Gastroesophageal sphincter (tissue), 4 donors: ENCODE measurements around the gene MAGEA8. TPM values are rescaled to one million over a fixed set of nuclear protein-coding genes. Genes with fewer than 3 reads are reported as not detected.

Source experiments
- ATAC-seq: fragments of 150-250 bp; one replicate; pipeline ENCODE4 v1.9.1; 2016; ENCODE audit warnings: mild to moderate bottlenecking, moderate library complexity
- H3K27ac ChIP-seq, 4 donors: fragments of 200-600 bp; sonication (generic) in 3 of 4; 1 replicate in 3 of 4; 2 replicates in 1 of 4; pipeline ENCODE4 v1.5.1; 2016 to 2019
- H3K27me3 ChIP-seq: fragments of 200-600 bp; sonication (generic); one replicate; pipeline ENCODE4 v1.5.1; 2019
- H3K36me3 ChIP-seq, 2 donors: fragments of 200-600 bp; sonication (generic); one replicate each; pipeline ENCODE4 v1.5.1; 2019; ENCODE audit warnings: control low read depth in 1 of 2
- H3K4me1 ChIP-seq, 3 donors: fragments of 200-600 bp; sonication (generic); 1 replicate in 2 of 3; 2 replicates in 1 of 3; pipeline ENCODE4 v1.5.1; 2016 to 2019; ENCODE audit warnings: control low read depth in 2 of 3
- H3K4me3 ChIP-seq, 2 donors: fragments of 200-600 bp; sonication (generic); one replicate each; pipeline ENCODE4 v1.5.1; 2019; ENCODE audit warnings: mild to moderate bottlenecking in 1 of 2, moderate library complexity in 1 of 2
- H3K9me3 ChIP-seq, 3 donors: fragments of 200-600 bp; sonication (generic); one replicate each; pipeline ENCODE4 v1.5.1; 2017 to 2019; ENCODE audit warnings: control low read depth in 2 of 3
- EP300 ChIP-seq: sonication (generic); formaldehyde crosslinking; IDR thresholded peaks from one replicate; pipeline ENCODE4 v1.6.1; 2017; ENCODE audit warnings: antibody characterized with exemption, mild to moderate bottlenecking
- POLR2A ChIP-seq, 2 donors: fragments of 450-650 bp; IDR thresholded peaks; one replicate each; pipeline ENCODE4 v1.6.1; 2017; ENCODE audit warnings: antibody characterized with exemption in 2 of 2, mild to moderate bottlenecking in 2 of 2, moderate library complexity in 1 of 2
- POLR2AphosphoS5 ChIP-seq: sonication (generic); formaldehyde crosslinking; IDR thresholded peaks from one replicate; pipeline ENCODE4 v1.6.1; 2017; ENCODE audit warnings: antibody characterized with exemption
- WGBS, 2 donors: methylation state at CpG; one replicate each; pipeline ENCODE4 v1.1.5; 2018; ENCODE audit warnings: low coverage in 1 of 2; 5-methylcytosine and 5-hydroxymethylcytosine counted together
- total RNA-seq, 4 donors: library from RNA; depleted of rRNA; stranded (reverse); fragments of >200 nt; gene quantifications; one replicate each; pipeline ENCODE4 v1.1.0, GENCODE V29; 2016
- TF ChIP-seq, protein P1 (sequence below), 4 experiments: fragments of 200-600 bp in 2 of 4; fragments of 450-650 bp in 2 of 4; sonication (generic) in 1 of 4; IDR thresholded peaks; one replicate each; pipeline ENCODE4 v1.5.1; 2017 to 2019; ENCODE audit warnings: antibody characterized with exemption in 4 of 4, mild to moderate bottlenecking in 2 of 4, moderate library complexity in 2 of 4

Gene MAGEA8
- total RNA-seq, 4 donors from 2014 or later, result not detected

DNA sequence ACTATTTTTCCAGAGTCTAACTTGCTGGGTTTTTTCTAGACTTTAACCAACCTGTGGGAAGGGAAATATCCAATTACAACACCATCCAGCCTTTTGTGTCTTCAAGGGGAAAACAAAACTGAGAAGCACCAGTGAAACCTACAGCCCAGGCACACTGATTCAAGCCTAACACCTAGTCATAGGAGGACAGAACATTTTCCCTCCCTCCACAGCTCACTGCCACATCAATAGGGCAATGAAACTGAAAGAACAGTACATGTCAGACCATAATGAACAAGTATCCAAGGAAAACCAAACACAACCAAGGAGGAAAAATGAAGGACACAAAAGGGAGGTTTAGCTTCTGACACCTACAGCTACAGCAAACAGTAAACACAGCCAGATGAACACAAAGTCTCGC lies 17.6 kb downstream of the MAGEA8 start:
- Histone ChIP-seq H3K4me3 (no peak overlapping the region), H3K36me3 (no peaks in the 10 kb centered on the region), H3K27me3 (no peaks in the 10 kb centered on the region), H3K27ac (no peak overlapping the region), H3K4me1 (no peaks in the 10 kb centered on the region), H3K9me3 (no peaks in the 10 kb centered on the region)
- WGBS, 2 donors, result 17 to 86% methylated on average over 1 of the region's 1 CpG
- ATAC-seq, result no peak
- no peak for TF ChIP-seq POLR2AphosphoS5
- no peak for TF ChIP-seq EP300
- TF ChIP-seq POLR2A (IDR thresholded peaks at IDR 0.05), result no peak
- TF ChIP-seq, protein P1, sequence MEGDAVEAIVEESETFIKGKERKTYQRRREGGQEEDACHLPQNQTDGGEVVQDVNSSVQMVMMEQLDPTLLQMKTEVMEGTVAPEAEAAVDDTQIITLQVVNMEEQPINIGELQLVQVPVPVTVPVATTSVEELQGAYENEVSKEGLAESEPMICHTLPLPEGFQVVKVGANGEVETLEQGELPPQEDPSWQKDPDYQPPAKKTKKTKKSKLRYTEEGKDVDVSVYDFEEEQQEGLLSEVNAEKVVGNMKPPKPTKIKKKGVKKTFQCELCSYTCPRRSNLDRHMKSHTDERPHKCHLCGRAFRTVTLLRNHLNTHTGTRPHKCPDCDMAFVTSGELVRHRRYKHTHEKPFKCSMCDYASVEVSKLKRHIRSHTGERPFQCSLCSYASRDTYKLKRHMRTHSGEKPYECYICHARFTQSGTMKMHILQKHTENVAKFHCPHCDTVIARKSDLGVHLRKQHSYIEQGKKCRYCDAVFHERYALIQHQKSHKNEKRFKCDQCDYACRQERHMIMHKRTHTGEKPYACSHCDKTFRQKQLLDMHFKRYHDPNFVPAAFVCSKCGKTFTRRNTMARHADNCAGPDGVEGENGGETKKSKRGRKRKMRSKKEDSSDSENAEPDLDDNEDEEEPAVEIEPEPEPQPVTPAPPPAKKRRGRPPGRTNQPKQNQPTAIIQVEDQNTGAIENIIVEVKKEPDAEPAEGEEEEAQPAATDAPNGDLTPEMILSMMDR (IDR thresholded peaks at IDR 0.05), result no peak

DNA sequence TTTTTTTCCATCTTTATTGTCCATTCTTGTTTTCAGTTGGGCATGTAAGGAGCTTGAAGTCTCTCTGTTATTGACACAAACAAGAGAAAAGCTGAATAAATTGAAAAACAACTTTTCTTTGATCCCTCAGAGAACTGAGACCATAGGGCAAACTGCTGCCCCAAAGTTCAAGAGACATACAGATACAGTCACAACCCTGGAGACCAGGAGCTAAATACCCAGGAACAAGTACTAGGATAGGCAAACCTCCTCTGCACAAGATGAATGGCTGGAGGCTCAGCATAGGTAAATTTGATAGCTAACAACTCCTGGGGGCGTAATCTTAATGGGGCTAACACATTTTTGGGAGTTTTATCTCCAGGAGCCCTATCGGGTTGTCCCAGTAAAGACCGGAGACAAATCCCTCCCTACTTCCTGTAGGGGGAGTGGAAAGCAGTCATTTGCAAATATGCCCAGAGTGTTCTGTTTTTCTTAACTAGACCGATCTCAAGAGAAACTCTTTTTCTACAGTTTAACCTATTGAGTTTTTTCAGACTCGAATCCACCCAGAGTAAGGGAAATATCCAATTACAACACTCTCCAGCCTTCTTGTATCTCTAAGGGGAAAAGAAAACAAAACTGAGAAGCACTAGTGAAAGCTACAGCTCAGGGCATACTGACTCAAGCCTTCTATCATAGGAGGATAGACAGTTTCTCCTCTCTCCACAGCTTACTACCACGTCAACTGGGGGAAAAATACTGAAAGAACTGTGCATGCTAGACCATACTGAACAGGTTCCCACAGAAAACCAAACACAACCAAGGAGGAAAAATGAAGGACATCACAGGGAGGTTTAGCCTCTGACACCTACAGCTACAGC lies 23.1 kb downstream of the MAGEA8 start:
- TF ChIP-seq POLR2A (IDR thresholded peaks at IDR 0.05), result no peak
- no peak for TF ChIP-seq POLR2AphosphoS5
- TF ChIP-seq, protein P1 (IDR thresholded peaks at IDR 0.05), result no peak
- TF ChIP-seq EP300, result no peak
- H3K27ac ChIP-seq, result no peak overlapping the region
- no peaks in the 10 kb centered on the region for H3K36me3 ChIP-seq
- ATAC-seq, result no peak
- WGBS, 2 donors, result 37 to 54% methylated on average over 5 to 6 of the region's 6 CpGs
- H3K27me3 ChIP-seq, result no peaks in the 10 kb centered on the region
- H3K4me1 ChIP-seq, result no peaks in the 10 kb centered on the region
- H3K4me3 ChIP-seq, result no peak overlapping the region
- no peaks in the 10 kb centered on the region for H3K9me3 ChIP-seq

- no peaks in the 10 kb centered on the region for H3K4me1 ChIP-seq
- no peak for ATAC-seq
- TF ChIP-seq POLR2AphosphoS5 (no peak), POLR2A (IDR thresholded peaks at IDR 0.05) (no peak), EP300 (no peak)
- TF ChIP-seq, protein P1 (IDR thresholded peaks at IDR 0.05), result no peak
- no peak overlapping the region for H3K27ac ChIP-seq
- WGBS, 2 donors, result 79 to 94% methylated on average over 2 to 3 of the region's 3 CpGs
- H3K9me3 ChIP-seq, result no peaks in the 10 kb centered on the region
- no peaks in the 10 kb centered on the region for H3K27me3 ChIP-seq
- H3K4me3 ChIP-seq, result no peak overlapping the region
- H3K36me3 ChIP-seq, result no peaks in the 10 kb centered on the region
Measured at GRCh38 chrX:149908308-149908707, 27.3 kb downstream of the MAGEA8 start.

DNA sequence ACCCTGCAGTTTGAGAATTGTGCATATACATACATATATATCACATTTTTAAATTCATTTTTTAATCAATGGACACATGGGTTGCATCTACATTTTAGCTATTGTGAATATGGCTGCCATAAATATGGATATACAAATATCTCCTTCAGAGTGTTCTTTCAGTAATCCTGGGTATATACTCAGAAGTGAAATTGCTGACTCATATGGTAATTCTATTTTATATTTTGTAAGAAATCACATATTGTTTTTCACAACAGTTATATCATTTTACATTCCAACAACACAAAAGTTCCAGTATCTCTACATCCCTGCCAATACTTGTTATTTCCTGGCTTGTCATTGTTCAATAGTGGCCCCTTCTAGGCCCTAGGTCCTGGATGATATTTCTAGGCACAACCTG lies 27.7 kb downstream of the MAGEA8 start:
- TF ChIP-seq POLR2AphosphoS5 (no peak), POLR2A (IDR thresholded peaks at IDR 0.05) (no peak), EP300 (no peak)
- TF ChIP-seq, protein P1 (IDR thresholded peaks at IDR 0.05), result no peak
- no peak overlapping the region for H3K27ac ChIP-seq
- ATAC-seq, result no peak
- no peaks in the 10 kb centered on the region for H3K9me3 ChIP-seq
- no peaks in the 10 kb centered on the region for H3K4me1 ChIP-seq
- H3K27me3 ChIP-seq, result no peaks in the 10 kb centered on the region
- H3K36me3 ChIP-seq, result no peaks in the 10 kb centered on the region
- no peak overlapping the region for H3K4me3 ChIP-seq
